ENCODE measurements around the gene HCN3.
A peak's percentile ranks its signal among the peaks of the same experiment; 100 is the strongest.
"Not testable (repeated sequence)": the region's sequence is repeated elsewhere in the genome, so short reads cannot be mapped to it uniquely, and the experiment has no call there.

The HCN3 gene

GRCh38 chr1:155285631-155286044, 8.4 kb downstream of the HCN3 start:
- ATAC-seq, result no peak

GRCh38 chr1:155286544-155286943, 9.3 kb downstream of the HCN3 start:
- ATAC-seq, result no peak

- ATAC-seq, result no peak
Observed at GRCh38 chr1:155287987-155288543, 10.8 kb downstream of the HCN3 start.

- not testable (repeated sequence) for ATAC-seq
Observed at GRCh38 chr1:155291006-155291405, 13.7 kb downstream of the HCN3 start.

- no peak for ATAC-seq
Observed at GRCh38 chr1:155293086-155293749, 16.0 kb downstream of the HCN3 start.

- ATAC-seq, result no peak
Observed at GRCh38 chr1:155294520-155295182, 17.4 kb downstream of the HCN3 start.

GRCh38 chr1:155295183-155295941, 18.1 kb downstream of the HCN3 start:
- ATAC-seq, result no peak

GRCh38 chr1:155295942-155296267, 18.6 kb downstream of the HCN3 start:
- ATAC-seq, result no peak

- no peak for ATAC-seq
Observed at GRCh38 chr1:155296661-155297060, 19.4 kb downstream of the HCN3 start.

- ATAC-seq, result no peak
Observed at GRCh38 chr1:155297384-155297783, 20.1 kb downstream of the HCN3 start.

GRCh38 chr1:155300024-155300423, 22.8 kb downstream of the HCN3 start:
- no peak for ATAC-seq

- no peak for ATAC-seq
Observed at GRCh38 chr1:155300553-155301329, 23.5 kb downstream of the HCN3 start.

- ATAC-seq, result no peak
Observed at GRCh38 chr1:155301342-155301841, 24.1 kb downstream of the HCN3 start, which contains the start of gene PKLR. PKLR (minus strand) TSS chr1:155301438; CDS start chr1:155301395, 43 bp downstream.

GRCh38 chr1:155304558-155305063, 27.3 kb downstream of the HCN3 start:
- no peak for ATAC-seq

GRCh38 chr1:155305881-155306391, 28.7 kb downstream of the HCN3 start:
- no peak for ATAC-seq

GRCh38 chr1:155307247-155307740, 30.0 kb downstream of the HCN3 start:
- no peak for ATAC-seq

- ATAC-seq, result peak; percentile 99
Observed at GRCh38 chr1:155308493-155309422, 31.5 kb downstream of the HCN3 start, which contains the start of gene FDPS. FDPS (plus strand) TSS chr1:155308866; CDS start chr1:155309790, 924 bp downstream.

GRCh38 chr1:155309423-155310021, 32.3 kb downstream of the HCN3 start:
- ATAC-seq, result no peak

- no peak for ATAC-seq
Observed at GRCh38 chr1:155313261-155313660, 36.0 kb downstream of the HCN3 start.

GRCh38 chr1:155316922-155317321, 39.7 kb downstream of the HCN3 start:
- no peak for ATAC-seq
